ENCODE data around the gene CCDC197. TPM values are rescaled to one million over a fixed set of nuclear protein-coding genes. Genes with fewer than 3 reads are reported as not detected.

Gene CCDC197
- total and polyA plus RNA-seq, 9 of the 15 experiments (the other 6 are each of a cell fraction or from before 2014, with no cell fraction given) = not detected

- H3K36me3 ChIP-seq (ENCODE audit: control insufficient read depth, insufficient read depth, low read length) = no peaks in the 10 kb centered on the region
- CTCF ChIA-PET (ENCODE audit: low intra/inter-chr PET ratio) = no interaction called here
- no peak overlapping the region for H3K9ac ChIP-seq (ENCODE audit: insufficient read depth in 1 of 2, low read depth in 2 of 2, low read length in 2 of 2)
- POLR2A ChIA-PET = no interaction called here
- peak; percentile 34; the same call in 1 of the 3 replicates for ATAC-seq
- intact Hi-C loops (cut with micrococcal nuclease) (no loop called here), in situ Hi-C loops (cut with MboI) (no loop called here)
- no peaks in the 10 kb centered on the region for H4K20me1 ChIP-seq (replicated peaks; ENCODE audit: control insufficient read depth, insufficient read depth, low read length)
- DNase-seq (ENCODE audit: extremely low read depth in 1 of 4, low spot score in 3 of 4) = peak; percentile 13 to 30 (median 17)
- WGBS (ENCODE audit: insufficient coverage, low coverage, missing lambda C conversion rate) = under 1% methylated on average over 13 of the region's 23 CpGs
- no peak for FAIRE-seq
- no peaks in the 10 kb centered on the region for H3K9me1 ChIP-seq (ENCODE audit: control insufficient read depth, insufficient read depth, low read length)
- H3K27ac ChIP-seq (ENCODE audit: extremely low read depth, low read depth, low read length) = no peak overlapping the region
- no peaks in the 10 kb centered on the region for H3K9me3 ChIP-seq (replicated peaks; ENCODE audit: control insufficient read depth, insufficient read depth, low read depth, low read length)
- H3K79me2 ChIP-seq (ENCODE audit: control insufficient read depth, insufficient read depth, low read length) = no peaks in the 10 kb centered on the region
- H3K4me2 ChIP-seq (ENCODE audit: insufficient read depth, low read length) = no peak overlapping the region
- H3K27me3 ChIP-seq (ENCODE audit: control insufficient read depth in 2 of 2, insufficient read depth in 2 of 2, low read length in 2 of 2) = peaks cover 2 to 12% of the 10 kb centered on the region in 2 experiments; a peak in 2 of 5 replicates
- no peak overlapping the region for H2AFZ ChIP-seq (ENCODE audit: low read depth, low read length)
- peaks cover 0 to 8% of the 10 kb centered on the region in 2 experiments; a peak in 1 of 5 replicates for H3K4me1 ChIP-seq (replicated peaks in 1 of 2; ENCODE audit: control insufficient read depth in 2 of 2, insufficient read depth in 2 of 2, low read length in 2 of 2)
- BruUV-seq (replicated peaks) = no TSS peak
- no peak overlapping the region for H3K4me3 ChIP-seq
- TF ChIP-seq GABPA (tag; conservative IDR thresholded peaks at IDR 0.05; ENCODE audit: low read depth) (peak; percentile 28; the same call in 1 of the 2 replicates), ZNF175 (CRISPR knock-in tag; IDR thresholded peaks at IDR 0.05; ENCODE audit: low read depth) (0 out of 2 replicates have a peak, but pooled peaks have one; percentile 29), SREBF1 (IDR thresholded peaks at IDR 0.05; ENCODE audit: borderline replicate concordance, low read depth, low read length) (no peak), ATF3 (IDR thresholded peaks at IDR 0.05) (peak; percentile 80), ATF3 (CRISPR knock-in tag; conservative IDR thresholded peaks at IDR 0.05) (no peak), MGA (IDR thresholded peaks at IDR 0.05) (no peak), BHLHE40 (IDR thresholded peaks at IDR 0.05; ENCODE audit: low read length) (peak; percentile 42; the same call in 1 of the 2 replicates)
Observed at GRCh38 chr14:93959239-93960107, 37.6 kb upstream of the CCDC197 start.
